Adrenal gland (tissue), 12 donors: ENCODE measurements around the gene TMEM61. TPM values are rescaled to one million over a fixed set of nuclear protein-coding genes. Genes with fewer than 3 reads are reported as not detected.

Source experiments
- DNase-seq, 7 donors: peaks; one replicate each; pipeline ENCODE4 v3.0.0-alpha.2; 2019 to 2020
- H3K27ac ChIP-seq, 5 donors: fragments of 200-600 bp; sonication (generic) in 4 of 5; 1 replicate in 3 of 5; 2 replicates in 2 of 5; pipeline versions ENCODE4 v1.5.1 to v1.8.0; 2016 to 2020; ENCODE audit warnings: mild to moderate bottlenecking in 1 of 5
- H3K27me3 ChIP-seq: fragments of 200-600 bp; 2 replicates; pipeline ENCODE4 v1.8.0; 2021
- H3K36me3 ChIP-seq, 2 donors: fragments of 200-600 bp; replicated peaks in 1 of 2; 1 replicate in 1 of 2; 2 replicates in 1 of 2; pipeline versions ENCODE4 v1.5.1 to v1.8.0; 2018 to 2022
- H3K4me1 ChIP-seq, 2 donors: fragments of 200-600 bp; replicated peaks in 1 of 2; 1 replicate in 1 of 2; 2 replicates in 1 of 2; pipeline versions ENCODE4 v1.5.1 to v1.8.0; 2018 to 2021
- H3K4me3 ChIP-seq, 4 donors: fragments of 200-600 bp; sonication (generic) in 3 of 4; one replicate each; pipeline ENCODE4 v1.5.1; 2016 to 2018
- H3K9me3 ChIP-seq, 3 donors: fragments of 200-600 bp; sonication (generic) in 1 of 3; replicated peaks in 1 of 3; 1 replicate in 2 of 3; 2 replicates in 1 of 3; pipeline versions ENCODE4 v1.5.1 to v1.8.0; 2016 to 2021
- POLR2A ChIP-seq, 2 donors: fragments of 450-650 bp; IDR thresholded peaks; one replicate each; pipeline ENCODE4 v1.6.1; 2017; ENCODE audit warnings: antibody characterized with exemption in 2 of 2, mild to moderate bottlenecking in 2 of 2, moderate library complexity in 1 of 2
- WGBS, 4 donors: extraction: QIAGEN DNeasy Blood & Tissue Kit in 2 of 4; methylation state at CpG; one replicate each; pipeline versions ENCODE4 v1.1.5 to v1.1.7; 2013 to 2017; 5-methylcytosine and 5-hydroxymethylcytosine counted together
- intact Hi-C, 2 donors: fragments of 100-400 bp; cut with DNase I; formaldehyde crosslinking; loops; one replicate each; pipeline versions ENCODE4 v1.14.1 to v1.15.0; 2022 to 2023
- polyA plus RNA-seq, 3 donors: library from polyadenylated mRNA; stranded (reverse); fragments of 200-250 nt in 2 of 3; fragments of 350-450 nt in 1 of 3; fragmentation: Illumina TruSeq in 1 of 3; extraction: RNeasy Lipid Tissue Mini Kit (QIAGEN cat#74804) in 1 of 3; gene quantifications; one replicate each; pipeline ENCODE4 v1.2.3, GENCODE V29; 2013 to 2014
- total RNA-seq, 9 donors: library from RNA; depleted of rRNA in 4 of 9; stranded (reverse); fragments of >200 nt in 4 of 9; fragments of 120-200 nt in 1 of 9; fragmentation: NEBNext Ultra II Directional in 1 of 9; extraction: Animal tissue kit (Norgen Biotek cat#: 25700) in 1 of 9; gene quantifications; one replicate each; pipeline versions ENCODE4 v1.1.0 to v1.2.4, GENCODE V29; 2013 to 2023
- TF ChIP-seq, protein P1 (sequence below), 6 experiments: fragments of 450-650 bp in 4 of 6; fragments of 200-600 bp in 2 of 6; sonication (generic) in 1 of 6; IDR thresholded peaks; 1 replicate in 5 of 6; 2 replicates in 1 of 6; pipeline versions ENCODE4 v1.5.1 to v1.8.0; 2016 to 2021; ENCODE audit warnings: antibody characterized with exemption in 6 of 6, mild to moderate bottlenecking in 2 of 6, moderate library complexity in 1 of 6
- donor health status: healthy with polysubstance abuse.
- donor health status: Bipolar disorder and iron deficiency.
- donor health status: DM: yes; HTN: yes; CAD: no.
- donor health status: DM: no; HTN: no; CAD: no.
- donor health status: DM: no; HTN: no; CAD: no.
- donor health status: DM: yes; HTN: yes; CAD: no.

The TMEM61 gene
- total and polyA plus RNA-seq, 12 donors = 2.2 to 20.9 (median 7.3) TPM

DNA sequence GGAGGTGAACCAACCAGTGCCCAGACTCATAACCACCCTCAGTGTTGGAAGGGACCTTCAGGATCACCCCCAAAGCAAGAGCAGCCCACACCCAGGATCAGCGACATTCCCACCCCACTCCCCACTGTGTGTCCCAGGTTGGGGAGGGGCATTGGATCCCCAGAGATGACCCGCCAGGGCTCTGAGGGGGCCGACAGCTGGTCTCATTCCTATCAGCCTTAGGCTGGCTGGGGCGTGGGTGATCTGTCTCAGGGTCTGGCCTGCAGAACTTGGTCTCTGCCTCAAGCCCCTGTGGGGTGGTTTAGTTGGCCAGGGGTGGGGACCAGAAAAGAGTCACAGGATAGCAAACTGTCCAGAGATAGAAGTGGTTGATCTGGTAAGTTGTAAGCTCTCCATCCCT is 10.5 kb downstream of the TMEM61 start:
- H3K4me1 ChIP-seq = peaks cover 8 to 15% of the 10 kb centered on the region in 2 donors
- no peaks in the 10 kb centered on the region for H3K27me3 ChIP-seq
- 67 to 81% (median 71%) methylated on average over 3 to 4 of the region's 4 CpGs for WGBS, 4 donors
- H3K27ac ChIP-seq = peak overlapping the region in 1 of 5 donors; percentile 56
- TF ChIP-seq POLR2A (IDR thresholded peaks at IDR 0.05) = no peak
- no peaks in the 10 kb centered on the region for H3K36me3 ChIP-seq
- H3K9me3 ChIP-seq = no peaks in the 10 kb centered on the region
- intact Hi-C loops = no loop called here
- H3K4me3 ChIP-seq = no peak overlapping the region
- no peak for DNase-seq

DNA sequence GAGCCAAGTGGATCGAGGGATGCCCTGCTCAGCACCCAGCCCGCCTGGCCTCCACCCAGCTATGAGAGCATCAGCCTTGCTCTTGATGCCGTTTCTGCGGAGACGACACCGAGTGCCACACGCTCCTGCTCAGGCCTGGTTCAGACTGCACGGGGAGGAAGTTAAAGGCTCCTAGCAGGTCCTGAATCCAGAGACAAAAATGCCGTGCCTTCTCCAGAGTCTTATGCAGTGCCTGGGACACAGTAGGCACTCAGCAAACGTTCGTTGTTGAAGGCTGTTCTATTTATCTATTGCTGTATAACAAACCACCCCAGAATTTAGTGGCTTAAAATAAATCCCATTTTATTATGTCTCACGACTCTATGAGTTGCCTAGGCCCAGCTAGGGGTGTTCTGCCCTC is 11.5 kb downstream of the TMEM61 start:
- H3K27ac ChIP-seq = no peak overlapping the region
- DNase-seq = no peak
- H3K4me1 ChIP-seq = peaks cover 8 to 23% of the 10 kb centered on the region in 2 donors
- TF ChIP-seq POLR2A (IDR thresholded peaks at IDR 0.05) = no peak
- TF ChIP-seq, protein P1, sequence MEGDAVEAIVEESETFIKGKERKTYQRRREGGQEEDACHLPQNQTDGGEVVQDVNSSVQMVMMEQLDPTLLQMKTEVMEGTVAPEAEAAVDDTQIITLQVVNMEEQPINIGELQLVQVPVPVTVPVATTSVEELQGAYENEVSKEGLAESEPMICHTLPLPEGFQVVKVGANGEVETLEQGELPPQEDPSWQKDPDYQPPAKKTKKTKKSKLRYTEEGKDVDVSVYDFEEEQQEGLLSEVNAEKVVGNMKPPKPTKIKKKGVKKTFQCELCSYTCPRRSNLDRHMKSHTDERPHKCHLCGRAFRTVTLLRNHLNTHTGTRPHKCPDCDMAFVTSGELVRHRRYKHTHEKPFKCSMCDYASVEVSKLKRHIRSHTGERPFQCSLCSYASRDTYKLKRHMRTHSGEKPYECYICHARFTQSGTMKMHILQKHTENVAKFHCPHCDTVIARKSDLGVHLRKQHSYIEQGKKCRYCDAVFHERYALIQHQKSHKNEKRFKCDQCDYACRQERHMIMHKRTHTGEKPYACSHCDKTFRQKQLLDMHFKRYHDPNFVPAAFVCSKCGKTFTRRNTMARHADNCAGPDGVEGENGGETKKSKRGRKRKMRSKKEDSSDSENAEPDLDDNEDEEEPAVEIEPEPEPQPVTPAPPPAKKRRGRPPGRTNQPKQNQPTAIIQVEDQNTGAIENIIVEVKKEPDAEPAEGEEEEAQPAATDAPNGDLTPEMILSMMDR (IDR thresholded peaks at IDR 0.05) = no peak
- H3K27me3 ChIP-seq = peaks cover 4% of the 10 kb centered on the region
- H3K4me3 ChIP-seq = no peak overlapping the region
- intact Hi-C loops = no loop called here
- no peaks in the 10 kb centered on the region for H3K9me3 ChIP-seq
- H3K36me3 ChIP-seq = no peaks in the 10 kb centered on the region
- 67 to 77% (median 72%) methylated on average over 5 to 12 of the region's 12 CpGs for WGBS, 4 donors

DNA sequence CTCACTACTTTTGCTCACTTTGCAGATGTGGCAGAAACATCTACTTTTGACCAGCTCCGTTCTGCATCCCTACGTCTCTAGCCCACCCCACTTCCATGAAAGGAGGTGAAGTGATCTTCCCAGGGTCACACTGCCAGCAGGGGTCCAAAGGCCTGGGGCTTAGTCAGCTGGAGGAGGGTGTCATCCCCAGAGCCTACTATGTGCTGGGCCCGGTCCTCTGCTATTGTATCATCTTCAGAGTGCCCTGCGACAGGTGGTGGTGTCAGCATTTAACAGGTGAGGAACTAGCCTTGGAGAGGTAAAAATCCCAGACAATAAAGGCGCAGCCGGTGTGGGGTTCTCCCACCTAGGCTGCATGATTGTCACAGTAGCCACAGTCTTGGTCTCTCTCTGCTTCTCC is 12.7 kb downstream of the TMEM61 start:
- no peak for DNase-seq
- Histone ChIP-seq H3K27me3 (peaks cover 16% of the 10 kb centered on the region), H3K4me3 (no peak overlapping the region), H3K27ac (no peak overlapping the region), H3K4me1 (peaks cover 8 to 23% of the 10 kb centered on the region in 2 donors), H3K9me3 (no peaks in the 10 kb centered on the region), H3K36me3 (no peaks in the 10 kb centered on the region)
- WGBS, 4 donors = 90 to 98% (median 94%) methylated on average over 6 of the region's 6 CpGs
- no peak for TF ChIP-seq POLR2A (IDR thresholded peaks at IDR 0.05)
- TF ChIP-seq, protein P1 (IDR thresholded peaks at IDR 0.05) = no peak
- intact Hi-C loops = no loop called here

DNA sequence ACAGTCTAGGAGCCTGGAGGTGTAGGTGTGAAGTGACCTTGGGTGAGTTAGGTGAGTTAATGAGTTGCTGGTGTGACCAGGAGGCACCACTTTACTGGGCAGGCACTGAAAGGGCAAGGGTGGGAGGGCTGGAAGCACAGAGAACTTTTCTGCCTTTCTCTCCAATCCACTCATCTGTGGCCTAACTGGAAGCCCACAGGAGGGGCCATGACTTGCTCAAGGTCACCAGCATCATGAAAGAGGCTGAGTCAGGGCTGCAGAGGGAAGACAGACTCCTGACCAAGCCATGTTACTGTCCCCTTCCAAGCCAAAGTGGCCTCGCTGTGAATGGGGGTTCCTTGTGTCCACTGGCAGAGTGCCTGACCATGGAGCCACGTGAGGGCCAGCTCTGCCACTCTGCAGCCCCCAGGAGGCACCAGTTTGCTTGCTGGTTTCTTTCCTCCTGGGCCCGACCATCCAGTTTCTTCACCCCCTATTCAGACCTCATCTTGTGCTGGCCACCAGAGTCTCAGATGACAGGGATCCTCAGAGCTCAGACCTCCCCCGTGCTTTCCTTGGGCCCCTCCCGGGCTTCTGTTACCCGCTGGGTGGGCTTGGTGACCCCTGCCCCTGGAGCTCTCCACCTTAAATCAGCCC is 14.0 kb downstream of the TMEM61 start:
- Histone ChIP-seq H3K27me3 (peaks cover 16% of the 10 kb centered on the region), H3K9me3 (no peaks in the 10 kb centered on the region), H3K36me3 (no peaks in the 10 kb centered on the region), H3K27ac (no peak overlapping the region), H3K4me3 (no peak overlapping the region), H3K4me1 (peaks cover 5 to 18% of the 10 kb centered on the region in 2 donors)
- intact Hi-C loops = loop anchor here in 1 of 2 donors (2.0 kb wide), 1 partner anchor 46 kb away; no protein-coding TSS in a partner anchor
- peak in 5 of 7 donors; percentile 52 to 66 (median 62) for DNase-seq
- 62 to 78% (median 67%) methylated on average over 6 of the region's 6 CpGs for WGBS, 4 donors
- TF ChIP-seq, protein P1 (IDR thresholded peaks at IDR 0.05) = no peak
- TF ChIP-seq POLR2A (IDR thresholded peaks at IDR 0.05) = no peak
